ENCODE measurements around the gene ZNF805. TPM values are rescaled to one million over a fixed set of nuclear protein-coding genes. Genes with fewer than 3 reads are reported as not detected.

The ZNF805 gene
- total and polyA plus RNA-seq, 2 of the 13 experiments (the other 11 are each of a cell fraction or from before 2014, with no cell fraction given) = 5.1 to 12.8 TPM

DNA sequence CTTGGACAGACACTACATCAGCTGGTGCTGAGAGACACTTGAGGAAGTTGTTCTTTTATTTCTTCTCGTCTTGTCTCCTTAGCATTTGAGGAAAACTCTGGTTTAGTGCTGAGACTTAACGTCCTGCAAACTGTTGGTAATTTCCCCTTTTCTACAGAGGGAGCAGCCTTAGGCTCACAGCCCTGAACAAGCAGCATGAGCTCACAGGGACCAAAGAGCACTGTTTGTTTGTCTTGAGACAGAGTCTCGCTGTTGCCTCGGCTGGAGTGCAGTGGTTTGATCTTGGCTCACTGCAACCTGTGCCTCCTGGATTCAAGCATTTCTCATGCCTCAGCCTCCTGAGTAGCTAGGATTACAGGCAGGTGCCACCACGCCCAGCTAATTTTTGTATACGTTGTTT is 5.5 kb downstream of the ZNF805 start:
- ChIA-PET POLR2A (interaction anchor here (0.8 to 1.4 kb wide), 4 partner anchors 8 to 105 kb away, joined by 3 to 7 read pairs (median 4); partner anchors contain the start of gene ZNF304), CTCF (ENCODE audit: low intra/inter-chr PET ratio, low total read pairs) (no interaction called here)
- H3K9me3 ChIP-seq (ENCODE audit: low read length) = no peaks in the 10 kb centered on the region
- H3K9ac ChIP-seq (ENCODE audit: insufficient read depth, low read depth, low read length) = peak overlapping the region; percentile 33; the same call in 1 of the 2 replicates
- H3K4me1 ChIP-seq (ENCODE audit: insufficient read depth, low read length) = peaks cover 46% of the 10 kb centered on the region
- H3K79me2 ChIP-seq (ENCODE audit: insufficient read depth, low read length) = peaks cover 27% of the 10 kb centered on the region
- BruUV-seq (replicated peaks) = no TSS peak
- FAIRE-seq (peak; percentile 99), DNase-seq (ENCODE audit: low spot score) (peak; percentile 79), ATAC-seq (peak; percentile 98)
- WGBS (ENCODE audit: low lambda C conversion rate) = 12% methylated on average over 6 of the region's 6 CpGs
- H3K4me2 ChIP-seq (ENCODE audit: low read depth, low read length) = peak overlapping the region; percentile 55
- in situ Hi-C loops (cut with HindIII; ENCODE audit: extremely low pct_ligation_motif_present, low pct_unique_long_range_greater_than_20kb) = no loop called here
- no peaks in the 10 kb centered on the region; a peak in 1 of 5 replicates for H3K27me3 ChIP-seq (ENCODE audit: control insufficient read depth in 1 of 2, insufficient read depth in 2 of 2, low read length in 2 of 2)
- no peak overlapping the region for H2AFZ ChIP-seq (ENCODE audit: low read length)
- peaks cover 9 to 42% of the 10 kb centered on the region in 2 experiments for H3K36me3 ChIP-seq (replicated peaks in 1 of 2; ENCODE audit: control insufficient read depth in 1 of 2, insufficient read depth in 2 of 2, low read length in 2 of 2)
- peak overlapping the region; percentile 59 for H3K27ac ChIP-seq (ENCODE audit: extremely low read length, insufficient read depth, low read length)
- H3K4me3 ChIP-seq (replicated peaks in 1 of 3; ENCODE audit: insufficient read depth in 1 of 3, low read depth in 2 of 3, low read length in 3 of 3) = peak overlapping the region in 1 of 3 experiments; percentile 18; a peak in 1 of 6 replicates
- no peaks in the 10 kb centered on the region for H4K20me1 ChIP-seq (ENCODE audit: insufficient read depth, low read length)
- intact Hi-C loops (cut with micrococcal nuclease; ENCODE audit: unreplicated experiment) = no loop called here
- peak; percentile 64 for TF ChIP-seq MED1 (CRISPR knock-in tag; IDR thresholded peaks at IDR 0.05)
- TF ChIP-seq, protein P1, sequence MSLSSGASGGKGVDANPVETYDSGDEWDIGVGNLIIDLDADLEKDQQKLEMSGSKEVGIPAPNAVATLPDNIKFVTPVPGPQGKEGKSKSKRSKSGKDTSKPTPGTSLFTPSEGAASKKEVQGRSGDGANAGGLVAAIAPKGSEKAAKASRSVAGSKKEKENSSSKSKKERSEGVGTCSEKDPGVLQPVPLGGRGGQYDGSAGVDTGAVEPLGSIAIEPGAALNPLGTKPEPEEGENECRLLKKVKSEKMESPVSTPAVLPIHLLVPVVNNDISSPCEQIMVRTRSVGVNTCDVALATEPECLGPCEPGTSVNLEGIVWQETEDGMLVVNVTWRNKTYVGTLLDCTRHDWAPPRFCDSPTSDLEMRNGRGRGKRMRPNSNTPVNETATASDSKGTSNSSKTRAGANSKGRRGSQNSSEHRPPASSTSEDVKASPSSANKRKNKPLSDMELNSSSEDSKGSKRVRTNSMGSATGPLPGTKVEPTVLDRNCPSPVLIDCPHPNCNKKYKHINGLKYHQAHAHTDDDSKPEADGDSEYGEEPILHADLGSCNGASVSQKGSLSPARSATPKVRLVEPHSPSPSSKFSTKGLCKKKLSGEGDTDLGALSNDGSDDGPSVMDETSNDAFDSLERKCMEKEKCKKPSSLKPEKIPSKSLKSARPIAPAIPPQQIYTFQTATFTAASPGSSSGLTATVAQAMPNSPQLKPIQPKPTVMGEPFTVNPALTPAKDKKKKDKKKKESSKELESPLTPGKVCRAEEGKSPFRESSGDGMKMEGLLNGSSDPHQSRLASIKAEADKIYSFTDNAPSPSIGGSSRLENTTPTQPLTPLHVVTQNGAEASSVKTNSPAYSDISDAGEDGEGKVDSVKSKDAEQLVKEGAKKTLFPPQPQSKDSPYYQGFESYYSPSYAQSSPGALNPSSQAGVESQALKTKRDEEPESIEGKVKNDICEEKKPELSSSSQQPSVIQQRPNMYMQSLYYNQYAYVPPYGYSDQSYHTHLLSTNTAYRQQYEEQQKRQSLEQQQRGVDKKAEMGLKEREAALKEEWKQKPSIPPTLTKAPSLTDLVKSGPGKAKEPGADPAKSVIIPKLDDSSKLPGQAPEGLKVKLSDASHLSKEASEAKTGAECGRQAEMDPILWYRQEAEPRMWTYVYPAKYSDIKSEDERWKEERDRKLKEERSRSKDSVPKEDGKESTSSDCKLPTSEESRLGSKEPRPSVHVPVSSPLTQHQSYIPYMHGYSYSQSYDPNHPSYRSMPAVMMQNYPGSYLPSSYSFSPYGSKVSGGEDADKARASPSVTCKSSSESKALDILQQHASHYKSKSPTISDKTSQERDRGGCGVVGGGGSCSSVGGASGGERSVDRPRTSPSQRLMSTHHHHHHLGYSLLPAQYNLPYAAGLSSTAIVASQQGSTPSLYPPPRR (CRISPR knock-in tag; IDR thresholded peaks at IDR 0.05; ENCODE audit: borderline replicate concordance) = no peak
- TF ChIP-seq RFX1 (IDR thresholded peaks at IDR 0.05) = no peak
- no peak for TF ChIP-seq RNF2 (conservative IDR thresholded peaks at IDR 0.05; ENCODE audit: low read depth)
- TF ChIP-seq ZNF720 (CRISPR knock-in tag; IDR thresholded peaks at IDR 0.05) = no peak
- no peak for TF ChIP-seq ZNF879 (CRISPR knock-in tag; IDR thresholded peaks at IDR 0.05)
- TF ChIP-seq TP53 (CRISPR knock-in tag; conservative IDR thresholded peaks at IDR 0.05) = no peak
- no peak for TF ChIP-seq CBFB (CRISPR knock-in tag; IDR thresholded peaks at IDR 0.05)
- no peak for TF ChIP-seq MED8 (CRISPR knock-in tag; IDR thresholded peaks at IDR 0.05; ENCODE audit: insufficient replicate concordance)
- TF ChIP-seq, protein P2, sequence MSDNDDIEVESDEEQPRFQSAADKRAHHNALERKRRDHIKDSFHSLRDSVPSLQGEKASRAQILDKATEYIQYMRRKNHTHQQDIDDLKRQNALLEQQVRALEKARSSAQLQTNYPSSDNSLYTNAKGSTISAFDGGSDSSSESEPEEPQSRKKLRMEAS (IDR thresholded peaks at IDR 0.05) = peak; percentile 19; the same call in 1 of the 2 replicates
- no peak for TF ChIP-seq ZNF772 (CRISPR knock-in tag; IDR thresholded peaks at IDR 0.05)
- TF ChIP-seq MTF1 (CRISPR knock-in tag; IDR thresholded peaks at IDR 0.05) = no peak
- TF ChIP-seq BHLHE40 (IDR thresholded peaks at IDR 0.05; ENCODE audit: low read length) = no peak
- no peak for TF ChIP-seq PHF5A (CRISPR knock-in tag; IDR thresholded peaks at IDR 0.05; ENCODE audit: low read depth, unreplicated experiment)
- TF ChIP-seq GATA4 (IDR thresholded peaks at IDR 0.05; ENCODE audit: borderline replicate concordance, low read depth) = no peak
- TF ChIP-seq, protein P3, sequence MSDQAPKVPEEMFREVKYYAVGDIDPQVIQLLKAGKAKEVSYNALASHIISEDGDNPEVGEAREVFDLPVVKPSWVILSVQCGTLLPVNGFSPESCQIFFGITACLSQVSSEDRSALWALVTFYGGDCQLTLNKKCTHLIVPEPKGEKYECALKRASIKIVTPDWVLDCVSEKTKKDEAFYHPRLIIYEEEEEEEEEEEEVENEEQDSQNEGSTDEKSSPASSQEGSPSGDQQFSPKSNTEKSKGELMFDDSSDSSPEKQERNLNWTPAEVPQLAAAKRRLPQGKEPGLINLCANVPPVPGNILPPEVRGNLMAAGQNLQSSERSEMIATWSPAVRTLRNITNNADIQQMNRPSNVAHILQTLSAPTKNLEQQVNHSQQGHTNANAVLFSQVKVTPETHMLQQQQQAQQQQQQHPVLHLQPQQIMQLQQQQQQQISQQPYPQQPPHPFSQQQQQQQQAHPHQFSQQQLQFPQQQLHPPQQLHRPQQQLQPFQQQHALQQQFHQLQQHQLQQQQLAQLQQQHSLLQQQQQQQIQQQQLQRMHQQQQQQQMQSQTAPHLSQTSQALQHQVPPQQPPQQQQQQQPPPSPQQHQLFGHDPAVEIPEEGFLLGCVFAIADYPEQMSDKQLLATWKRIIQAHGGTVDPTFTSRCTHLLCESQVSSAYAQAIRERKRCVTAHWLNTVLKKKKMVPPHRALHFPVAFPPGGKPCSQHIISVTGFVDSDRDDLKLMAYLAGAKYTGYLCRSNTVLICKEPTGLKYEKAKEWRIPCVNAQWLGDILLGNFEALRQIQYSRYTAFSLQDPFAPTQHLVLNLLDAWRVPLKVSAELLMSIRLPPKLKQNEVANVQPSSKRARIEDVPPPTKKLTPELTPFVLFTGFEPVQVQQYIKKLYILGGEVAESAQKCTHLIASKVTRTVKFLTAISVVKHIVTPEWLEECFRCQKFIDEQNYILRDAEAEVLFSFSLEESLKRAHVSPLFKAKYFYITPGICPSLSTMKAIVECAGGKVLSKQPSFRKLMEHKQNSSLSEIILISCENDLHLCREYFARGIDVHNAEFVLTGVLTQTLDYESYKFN (CRISPR knock-in tag; conservative IDR thresholded peaks at IDR 0.05) = peak; percentile 85
- TF ChIP-seq, protein P4, sequence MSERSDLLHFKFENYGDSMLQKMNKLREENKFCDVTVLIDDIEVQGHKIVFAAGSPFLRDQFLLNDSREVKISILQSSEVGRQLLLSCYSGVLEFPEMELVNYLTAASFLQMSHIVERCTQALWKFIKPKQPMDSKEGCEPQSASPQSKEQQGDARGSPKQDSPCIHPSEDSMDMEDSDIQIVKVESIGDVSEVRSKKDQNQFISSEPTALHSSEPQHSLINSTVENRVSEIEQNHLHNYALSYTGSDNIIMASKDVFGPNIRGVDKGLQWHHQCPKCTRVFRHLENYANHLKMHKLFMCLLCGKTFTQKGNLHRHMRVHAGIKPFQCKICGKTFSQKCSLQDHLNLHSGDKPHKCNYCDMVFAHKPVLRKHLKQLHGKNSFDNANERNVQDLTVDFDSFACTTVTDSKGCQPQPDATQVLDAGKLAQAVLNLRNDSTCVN (CRISPR knock-in tag; IDR thresholded peaks at IDR 0.05; ENCODE audit: borderline replicate concordance) = peak; percentile 24; the same call in 1 of the 2 replicates

Measured in HepG2 (cell line).